Suprapubic skin (tissue), 4 donors: ENCODE results near the gene BGN. TPM values are rescaled to one million over a fixed set of nuclear protein-coding genes. Genes with fewer than 3 reads are reported as not detected.

Source experiments
- DNase-seq, 2 donors: peaks; one replicate each; pipeline ENCODE4 v3.0.0-alpha.2; 2019; ENCODE audit warnings: low spot score in 2 of 2
- H3K27ac ChIP-seq: fragments of 200-600 bp; sonication (generic); one replicate; pipeline ENCODE4 v1.5.1; 2019
- H3K27me3 ChIP-seq: fragments of 200-600 bp; sonication (generic); one replicate; pipeline ENCODE4 v1.5.1; 2019
- H3K36me3 ChIP-seq: fragments of 200-600 bp; sonication (generic); one replicate; pipeline ENCODE4 v1.5.1; 2019
- H3K4me1 ChIP-seq: fragments of 200-600 bp; sonication (generic); one replicate; pipeline ENCODE4 v1.5.1; 2019
- H3K4me3 ChIP-seq: fragments of 200-600 bp; sonication (generic); one replicate; pipeline ENCODE4 v1.5.1; 2019; ENCODE audit warnings: mild to moderate bottlenecking
- H3K9me3 ChIP-seq: fragments of 200-600 bp; sonication (generic); one replicate; pipeline ENCODE4 v1.5.1; 2019
- EP300 ChIP-seq: sonication (generic); formaldehyde crosslinking; IDR thresholded peaks from one replicate; pipeline ENCODE4 v1.6.1; 2017; ENCODE audit warnings: antibody characterized with exemption
- POLR2A ChIP-seq, 2 donors: fragments of 450-650 bp; IDR thresholded peaks; one replicate each; pipeline ENCODE4 v1.6.1; 2017; ENCODE audit warnings: antibody characterized with exemption in 2 of 2, mild to moderate bottlenecking in 2 of 2, moderate library complexity in 2 of 2
- POLR2AphosphoS5 ChIP-seq, 3 donors: sonication (generic); formaldehyde crosslinking; IDR thresholded peaks; one replicate each; pipeline ENCODE4 v1.6.1; 2017; ENCODE audit warnings: antibody characterized with exemption in 3 of 3
- WGBS: methylation state at CpG from one replicate; pipeline ENCODE4 v1.1.5; 2018; 5-methylcytosine and 5-hydroxymethylcytosine counted together
- total RNA-seq, 4 donors: library from RNA; depleted of rRNA; stranded (reverse); fragments of >200 nt; gene quantifications; one replicate each; pipeline ENCODE4 v1.1.0, GENCODE V29; 2016
- TF ChIP-seq, protein P1 (sequence below), 2 donors: fragments of 200-600 bp in 1 of 2; fragments of 450-650 bp in 1 of 2; sonication (generic) in 1 of 2; IDR thresholded peaks; one replicate each; pipeline ENCODE4 v1.5.1; 2016 to 2019; ENCODE audit warnings: antibody characterized with exemption in 2 of 2, mild to moderate bottlenecking in 1 of 2, moderate library complexity in 1 of 2

BGN gene
- total RNA-seq, 4 donors from 2014 or later, result 24.9 to 108 (median 67.3) TPM

DNA sequence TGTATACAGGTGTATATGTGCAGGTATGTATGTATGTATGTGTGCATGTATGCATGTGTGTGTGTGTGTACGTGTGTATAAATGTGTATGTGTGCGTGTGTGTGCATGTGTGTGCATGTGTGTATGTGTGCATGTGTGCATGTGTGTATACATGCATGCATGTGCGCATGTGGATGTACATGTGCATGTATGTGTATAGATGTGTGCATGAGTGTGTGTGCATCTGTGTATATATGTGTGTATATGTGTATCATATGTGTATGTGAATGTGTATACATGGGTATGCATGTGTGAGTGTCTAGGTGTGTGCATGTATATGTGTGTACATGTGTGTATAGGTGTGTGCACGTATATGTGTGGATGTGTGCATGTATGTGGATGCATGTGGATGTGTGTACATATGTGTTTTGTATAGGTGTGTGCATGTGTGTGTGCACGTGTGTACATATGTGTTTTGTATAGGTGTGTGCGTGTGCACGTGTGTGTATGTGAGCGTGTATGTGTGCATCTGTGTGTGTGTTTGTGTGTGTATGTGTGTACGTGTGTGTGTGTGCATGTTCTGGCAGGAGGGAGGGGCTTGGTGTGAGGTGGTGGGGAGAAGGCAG is 6.0 kb downstream of the BGN start:
- DNase-seq, result no peak
- H3K4me3 ChIP-seq, result no peak overlapping the region
- H3K27ac ChIP-seq, result no peak overlapping the region
- WGBS, result 91% methylated on average over 9 of the region's 9 CpGs
- no peaks in the 10 kb centered on the region for H3K27me3 ChIP-seq
- TF ChIP-seq, protein P1, sequence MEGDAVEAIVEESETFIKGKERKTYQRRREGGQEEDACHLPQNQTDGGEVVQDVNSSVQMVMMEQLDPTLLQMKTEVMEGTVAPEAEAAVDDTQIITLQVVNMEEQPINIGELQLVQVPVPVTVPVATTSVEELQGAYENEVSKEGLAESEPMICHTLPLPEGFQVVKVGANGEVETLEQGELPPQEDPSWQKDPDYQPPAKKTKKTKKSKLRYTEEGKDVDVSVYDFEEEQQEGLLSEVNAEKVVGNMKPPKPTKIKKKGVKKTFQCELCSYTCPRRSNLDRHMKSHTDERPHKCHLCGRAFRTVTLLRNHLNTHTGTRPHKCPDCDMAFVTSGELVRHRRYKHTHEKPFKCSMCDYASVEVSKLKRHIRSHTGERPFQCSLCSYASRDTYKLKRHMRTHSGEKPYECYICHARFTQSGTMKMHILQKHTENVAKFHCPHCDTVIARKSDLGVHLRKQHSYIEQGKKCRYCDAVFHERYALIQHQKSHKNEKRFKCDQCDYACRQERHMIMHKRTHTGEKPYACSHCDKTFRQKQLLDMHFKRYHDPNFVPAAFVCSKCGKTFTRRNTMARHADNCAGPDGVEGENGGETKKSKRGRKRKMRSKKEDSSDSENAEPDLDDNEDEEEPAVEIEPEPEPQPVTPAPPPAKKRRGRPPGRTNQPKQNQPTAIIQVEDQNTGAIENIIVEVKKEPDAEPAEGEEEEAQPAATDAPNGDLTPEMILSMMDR (IDR thresholded peaks at IDR 0.05), result no peak
- no peak for TF ChIP-seq POLR2A (IDR thresholded peaks at IDR 0.05)
- TF ChIP-seq EP300, result no peak
- no peak for TF ChIP-seq POLR2AphosphoS5 (IDR thresholded peaks at IDR 0.05)
- H3K4me1 ChIP-seq, result peaks cover 26% of the 10 kb centered on the region
- H3K9me3 ChIP-seq, result no peaks in the 10 kb centered on the region
- no peaks in the 10 kb centered on the region for H3K36me3 ChIP-seq

DNA sequence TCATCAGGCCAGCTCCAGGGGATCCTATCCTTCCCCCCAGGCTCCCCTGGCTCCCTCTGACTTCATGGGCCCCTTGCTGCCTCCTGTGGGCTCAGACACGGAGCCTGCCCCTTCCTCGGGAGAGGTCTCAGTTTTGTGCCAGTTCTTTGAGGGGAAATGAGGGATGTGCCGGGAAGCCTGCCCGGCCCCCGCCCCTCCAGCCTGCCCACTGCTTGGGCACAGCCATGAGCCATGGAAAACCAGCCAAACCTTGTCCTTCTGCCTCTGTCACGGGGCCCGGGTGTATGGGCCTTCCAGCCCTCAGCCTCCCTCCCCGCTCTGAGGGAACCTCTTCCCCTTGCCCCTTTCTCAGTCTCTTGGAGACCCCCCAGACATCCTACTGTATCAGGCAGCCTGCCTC is 6.8 kb downstream of the BGN start:
- H3K4me3 ChIP-seq, result no peak overlapping the region
- WGBS, result 72% methylated on average over 6 of the region's 8 CpGs
- H3K9me3 ChIP-seq, result no peaks in the 10 kb centered on the region
- DNase-seq, result no peak
- no peak overlapping the region for H3K27ac ChIP-seq
- H3K4me1 ChIP-seq, result peaks cover 19% of the 10 kb centered on the region
- H3K36me3 ChIP-seq, result no peaks in the 10 kb centered on the region
- no peaks in the 10 kb centered on the region for H3K27me3 ChIP-seq
- TF ChIP-seq EP300, result no peak

DNA sequence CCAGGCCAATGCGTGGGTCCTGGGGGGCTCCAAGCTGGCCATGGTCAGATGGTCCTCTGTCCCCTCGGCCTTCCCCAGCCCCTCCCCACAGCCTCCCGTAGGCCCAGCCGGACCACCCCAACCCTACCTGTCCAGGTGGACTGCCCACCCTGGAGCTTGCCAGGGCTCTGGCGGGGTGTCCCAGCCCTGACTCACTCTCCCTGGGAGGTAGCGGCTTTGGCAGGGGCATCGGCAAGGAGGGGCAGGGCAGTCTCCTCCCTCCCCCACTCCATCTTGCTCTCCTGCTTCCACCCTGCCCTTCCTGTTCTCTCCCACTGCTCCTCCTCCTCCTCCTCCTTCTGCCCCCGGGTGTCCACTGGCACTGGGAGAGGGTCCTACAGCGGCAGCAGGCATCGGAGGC is 7.4 kb downstream of the BGN start:
- no peak overlapping the region for H3K27ac ChIP-seq
- no peaks in the 10 kb centered on the region for H3K27me3 ChIP-seq
- H3K4me3 ChIP-seq, result no peak overlapping the region
- H3K36me3 ChIP-seq, result no peaks in the 10 kb centered on the region
- WGBS, result 65% methylated on average over 9 of the region's 10 CpGs
- no peak for TF ChIP-seq POLR2AphosphoS5 (IDR thresholded peaks at IDR 0.05)
- no peak for TF ChIP-seq EP300
- TF ChIP-seq POLR2A (IDR thresholded peaks at IDR 0.05), result no peak
- TF ChIP-seq, protein P1 (IDR thresholded peaks at IDR 0.05), result no peak
- H3K9me3 ChIP-seq, result no peaks in the 10 kb centered on the region
- DNase-seq, result no peak
- peaks cover 19% of the 10 kb centered on the region for H3K4me1 ChIP-seq

DNA sequence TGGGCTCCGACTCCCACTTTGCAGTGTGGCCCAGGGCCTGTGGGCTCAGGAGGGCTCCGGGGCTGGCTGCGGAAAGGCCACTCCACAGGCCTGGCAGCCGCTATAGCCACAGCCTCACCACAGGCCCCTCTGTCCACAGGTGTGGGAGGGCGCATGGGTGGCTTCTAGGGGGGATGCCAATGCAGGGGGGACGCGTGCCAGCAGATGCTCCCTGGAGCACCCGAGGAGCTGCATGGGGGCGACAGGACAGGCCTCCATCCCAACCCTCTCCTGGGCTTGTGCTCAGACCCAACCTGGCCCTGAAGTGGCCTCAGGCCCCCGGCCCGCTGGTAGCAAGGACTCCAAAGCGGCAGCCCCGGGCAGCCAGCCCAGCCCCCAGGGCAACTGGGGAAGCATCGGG is 8.0 kb downstream of the BGN start:
- TF ChIP-seq EP300 (no peak), POLR2A (IDR thresholded peaks at IDR 0.05) (no peak), POLR2AphosphoS5 (IDR thresholded peaks at IDR 0.05) (no peak)
- TF ChIP-seq, protein P1 (IDR thresholded peaks at IDR 0.05), result no peak
- Histone ChIP-seq H3K4me3 (no peak overlapping the region), H3K4me1 (peaks cover 19% of the 10 kb centered on the region), H3K27ac (no peak overlapping the region), H3K27me3 (no peaks in the 10 kb centered on the region), H3K9me3 (no peaks in the 10 kb centered on the region), H3K36me3 (no peaks in the 10 kb centered on the region)
- 100% methylated on average over 1 of the region's 14 CpGs for WGBS
- no peak for DNase-seq

DNA sequence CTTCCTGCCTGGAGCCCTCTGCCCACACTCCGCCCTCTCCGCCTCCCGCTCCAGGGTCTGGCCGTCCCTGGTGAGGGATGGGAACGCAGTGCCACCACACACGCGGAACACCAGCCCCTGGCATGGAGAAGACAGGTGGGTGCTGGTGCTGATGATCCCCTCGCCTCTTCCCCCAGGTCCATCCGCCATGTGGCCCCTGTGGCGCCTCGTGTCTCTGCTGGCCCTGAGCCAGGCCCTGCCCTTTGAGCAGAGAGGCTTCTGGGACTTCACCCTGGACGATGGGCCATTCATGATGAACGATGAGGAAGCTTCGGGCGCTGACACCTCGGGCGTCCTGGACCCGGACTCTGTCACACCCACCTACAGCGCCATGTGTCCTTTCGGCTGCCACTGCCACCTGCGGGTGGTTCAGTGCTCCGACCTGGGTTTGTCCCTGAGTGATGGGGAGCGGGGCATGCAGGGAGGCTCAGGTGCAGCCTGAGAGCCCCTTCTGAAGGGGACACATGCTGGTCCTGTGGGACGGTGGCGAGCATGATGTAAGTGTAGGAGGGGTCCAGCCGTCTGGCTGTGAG is 9.8 kb downstream of the BGN start:
- H3K27me3 ChIP-seq, result no peaks in the 10 kb centered on the region

More for the DNA sequence above, 9.8 kb downstream of the BGN start:
- peaks cover 9% of the 10 kb centered on the region for H3K4me1 ChIP-seq
- no peak overlapping the region for H3K27ac ChIP-seq
- no peak for DNase-seq
- no peak overlapping the region for H3K4me3 ChIP-seq
- no peaks in the 10 kb centered on the region for H3K9me3 ChIP-seq
- 83% methylated on average over 9 of the region's 26 CpGs for WGBS
- no peak for TF ChIP-seq EP300
- no peak for TF ChIP-seq POLR2AphosphoS5 (IDR thresholded peaks at IDR 0.05)
- no peak for TF ChIP-seq POLR2A (IDR thresholded peaks at IDR 0.05)
- TF ChIP-seq, protein P1 (IDR thresholded peaks at IDR 0.05), result no peak
- no peaks in the 10 kb centered on the region for H3K36me3 ChIP-seq
